Fibroblast of lung (primary cell): ENCODE data around the gene WDR59. TPM values are rescaled to one million over a fixed set of nuclear protein-coding genes. Genes with fewer than 3 reads are reported as not detected.

Experiments
- DNase-seq, 2 donors: peaks; one replicate each; pipeline versions ENCODE4 v3.0.0 to v3.0.0-alpha.2; 2010; ENCODE audit warnings: low read depth in 2 of 2
- H2AFZ ChIP-seq: 2 replicates; pipeline ENCODE4 v1.5.1; 2012; ENCODE audit warnings: low read length, control low read depth, inconsistent platforms
- H3K27ac ChIP-seq: 2 replicates; pipeline ENCODE4 v1.5.1; 2011; ENCODE audit warnings: low read length, control low read depth; ENCODE audit not compliant: insufficient read depth
- H3K27me3 ChIP-seq: 2 replicates; pipeline ENCODE4 v1.5.1; 2011; ENCODE audit warnings: mild to moderate bottlenecking, low read length; ENCODE audit not compliant: control insufficient read depth, insufficient read depth
- H3K36me3 ChIP-seq: 2 replicates; pipeline ENCODE4 v1.5.1; 2011; ENCODE audit warnings: low read length; ENCODE audit not compliant: control insufficient read depth, insufficient read depth
- H3K4me1 ChIP-seq: 2 replicates; pipeline ENCODE4 v1.5.1; 2011; ENCODE audit warnings: low read length; ENCODE audit not compliant: control insufficient read depth, insufficient read depth; ENCODE audit errors: extremely low read depth
- H3K4me2 ChIP-seq: 2 replicates; pipeline ENCODE4 v1.5.1; 2011; ENCODE audit warnings: low read length, control low read depth; ENCODE audit not compliant: insufficient read depth; ENCODE audit errors: extremely low read depth
- H3K4me3 ChIP-seq, 4 experiments: fragments of 200-600 bp in 1 of 4; sonication (generic) in 1 of 4; replicated peaks in 1 of 4; 2 replicates each; pipeline ENCODE4 v1.5.1; 2011 to 2016; ENCODE audit warnings: low read length in 4 of 4, low read depth in 3 of 4, mild to moderate bottlenecking in 3 of 4, control low read depth in 2 of 4, inconsistent platforms in 1 of 4, mixed read lengths in 1 of 4; ENCODE audit not compliant: insufficient read depth in 1 of 4; ENCODE audit errors: control extremely low read depth in 1 of 4
- H3K79me2 ChIP-seq: 2 replicates; pipeline ENCODE4 v1.5.1; 2012; ENCODE audit warnings: mild to moderate bottlenecking, low read length, inconsistent platforms; ENCODE audit not compliant: control insufficient read depth, insufficient read depth
- H3K9ac ChIP-seq: 2 replicates; pipeline ENCODE4 v1.5.1; 2011; ENCODE audit warnings: mild to moderate bottlenecking, low read length, control low read depth; ENCODE audit not compliant: insufficient read depth
- H3K9me3 ChIP-seq: 2 replicates; pipeline ENCODE4 v1.5.1; 2012; ENCODE audit warnings: low read depth, low read length; ENCODE audit not compliant: control insufficient read depth, insufficient read depth
- H4K20me1 ChIP-seq: 2 replicates; pipeline ENCODE4 v1.5.1; 2011; ENCODE audit warnings: low read length; ENCODE audit not compliant: control insufficient read depth, insufficient read depth; ENCODE audit errors: extremely low read depth
- CTCF ChIP-seq, 2 donors: IDR thresholded peaks in 1 of 2; conservative IDR thresholded peaks in 1 of 2; 1 replicate in 1 of 2; 2 replicates in 1 of 2; pipeline ENCODE4 v1.5.1; 2011 to 2012; ENCODE audit warnings: low read length in 2 of 2, control low read depth in 1 of 2, inconsistent platforms in 1 of 2, low read depth in 1 of 2, mild to moderate bottlenecking in 1 of 2
- EZH2 ChIP-seq: IDR thresholded peaks from 2 replicates; pipeline ENCODE4 v1.5.1; 2012; ENCODE audit warnings: low read length, control low read depth, mild to moderate bottlenecking; ENCODE audit errors: missing control alignments
- polyA plus RNA-seq, 2 donors: library from polyadenylated mRNA; depleted of rRNA in 1 of 2; stranded (reverse) in 1 of 2; unstranded in 1 of 2; fragments of >200 nt; gene quantifications; 2 replicates each; pipeline ENCODE4 v1.2.1, GENCODE V29; 2011 to 2012; ENCODE audit warnings: missing spikeins in 1 of 2
- total RNA-seq: library from RNA; depleted of rRNA; stranded (reverse); fragments of >200 nt; gene quantifications from 2 replicates; pipeline ENCODE4 v1.2.1, GENCODE V29; 2014

Gene WDR59
- total and polyA plus RNA-seq, 2 donors (not counting 1 experiment from before 2014, with no cell fraction given) = 16.0 to 30.2 TPM

- no peak overlapping the region for H2AFZ ChIP-seq
- H3K27ac ChIP-seq = no peak overlapping the region
- no peaks in the 10 kb centered on the region for H3K79me2 ChIP-seq
- H3K9me3 ChIP-seq = no peaks in the 10 kb centered on the region
- peaks cover 4% of the 10 kb centered on the region for H3K27me3 ChIP-seq
- H3K4me1 ChIP-seq = no peaks in the 10 kb centered on the region
- TF ChIP-seq EZH2 (no peak), CTCF (conservative IDR thresholded peaks at IDR 0.05 in 1 of 2, IDR thresholded peaks at IDR 0.05 in 1 of 2; ENCODE audit: low read depth in 1 of 2, low read length in 2 of 2) (no peak)
- no peaks in the 10 kb centered on the region for H3K36me3 ChIP-seq
- no peaks in the 10 kb centered on the region for H4K20me1 ChIP-seq
- H3K4me2 ChIP-seq = no peak overlapping the region
- no peak overlapping the region for H3K4me3 ChIP-seq
- H3K9ac ChIP-seq = no peak overlapping the region
- no peak for DNase-seq
Measured at GRCh38 chr16:74831467-74831866, 153.5 kb downstream of the WDR59 start.

- H3K4me2 ChIP-seq = no peak overlapping the region
- H3K79me2 ChIP-seq = no peaks in the 10 kb centered on the region
- H2AFZ ChIP-seq = no peak overlapping the region
- H3K9ac ChIP-seq = no peak overlapping the region
- H3K4me3 ChIP-seq = no peak overlapping the region
- no peaks in the 10 kb centered on the region for H3K36me3 ChIP-seq
- no peak for DNase-seq
- peaks cover 2% of the 10 kb centered on the region for H3K27me3 ChIP-seq
- H4K20me1 ChIP-seq = no peaks in the 10 kb centered on the region
- H3K27ac ChIP-seq = no peak overlapping the region
- no peaks in the 10 kb centered on the region for H3K4me1 ChIP-seq
- no peaks in the 10 kb centered on the region for H3K9me3 ChIP-seq
- TF ChIP-seq CTCF (conservative IDR thresholded peaks at IDR 0.05 in 1 of 2, IDR thresholded peaks at IDR 0.05 in 1 of 2; ENCODE audit: low read depth in 1 of 2, low read length in 2 of 2) (no peak), EZH2 (no peak)
Measured at GRCh38 chr16:74830648-74831047, 154.3 kb downstream of the WDR59 start.

GRCh38 chr16:74829637-74830036 is 155.3 kb downstream of the WDR59 start:
- Histone ChIP-seq H3K79me2 (no peaks in the 10 kb centered on the region), H3K4me2 (no peak overlapping the region), H2AFZ (no peak overlapping the region), H4K20me1 (no peaks in the 10 kb centered on the region), H3K27ac (no peak overlapping the region), H3K27me3 (peaks cover 2% of the 10 kb centered on the region), H3K4me3 (no peak overlapping the region), H3K9me3 (no peaks in the 10 kb centered on the region), H3K36me3 (no peaks in the 10 kb centered on the region), H3K9ac (no peak overlapping the region), H3K4me1 (no peaks in the 10 kb centered on the region)
- DNase-seq = peak in 1 of 2 donors; percentile 14
- no peak for TF ChIP-seq EZH2
- no peak for TF ChIP-seq CTCF (conservative IDR thresholded peaks at IDR 0.05 in 1 of 2, IDR thresholded peaks at IDR 0.05 in 1 of 2; ENCODE audit: low read depth in 1 of 2, low read length in 2 of 2)
